H9 (cell line): ENCODE data around the gene LIPE. TPM values are rescaled to one million over a fixed set of nuclear protein-coding genes. Genes with fewer than 3 reads are reported as not detected.

Experiments used
- DNase-seq: peaks from one replicate; pipeline ENCODE4 v3.0.0-alpha.2; 2017
- H2AFZ ChIP-seq: one replicate; pipeline ENCODE4 v1.6.1; 2013; ENCODE audit warnings: mild to moderate bottlenecking, low read length, control low read depth, moderate library complexity
- H2AK5ac ChIP-seq: 2 replicates; pipeline ENCODE4 v1.6.1; 2013; ENCODE audit warnings: low read length, control low read depth, mixed read lengths; ENCODE audit not compliant: insufficient read length
- H2BK120ac ChIP-seq: one replicate; pipeline ENCODE4 v1.6.1; 2013; ENCODE audit warnings: low read depth, mild to moderate bottlenecking, low read length, control low read depth, inconsistent platforms; ENCODE audit not compliant: poor library complexity, severe bottlenecking
- H2BK12ac ChIP-seq: 2 replicates; pipeline ENCODE4 v1.6.1; 2013; ENCODE audit warnings: low read length, control low read depth, mixed read lengths, low read depth; ENCODE audit not compliant: insufficient read length
- H2BK15ac ChIP-seq: 2 replicates; pipeline ENCODE4 v1.6.1; 2013; ENCODE audit warnings: low read depth, low read length, control low read depth
- H2BK20ac ChIP-seq: one replicate; pipeline ENCODE4 v1.6.1; 2013; ENCODE audit warnings: low read depth, mild to moderate bottlenecking, low read length, control low read depth, inconsistent platforms; ENCODE audit not compliant: poor library complexity, severe bottlenecking
- H2BK5ac ChIP-seq: 2 replicates; pipeline ENCODE4 v1.6.1; 2013; ENCODE audit warnings: low read length, control low read depth, mixed read lengths; ENCODE audit not compliant: insufficient read length
- H3K14ac ChIP-seq: 2 replicates; pipeline ENCODE4 v1.6.1; 2013; ENCODE audit warnings: low read length, control low read depth; ENCODE audit not compliant: insufficient read depth
- H3K18ac ChIP-seq: 2 replicates; pipeline ENCODE4 v1.6.1; 2013; ENCODE audit warnings: low read depth, mild to moderate bottlenecking, mixed read lengths, low read length, control low read depth; ENCODE audit not compliant: insufficient read length
- H3K23ac ChIP-seq: 2 replicates; pipeline ENCODE4 v1.6.1; 2013; ENCODE audit warnings: low read length, control low read depth, mixed read lengths, low read depth; ENCODE audit not compliant: insufficient read length
- H3K23me2 ChIP-seq: 2 replicates; pipeline ENCODE4 v1.6.1; 2013; ENCODE audit warnings: low read depth, mild to moderate bottlenecking, mixed read lengths, low read length, control low read depth; ENCODE audit not compliant: insufficient read length, poor library complexity, severe bottlenecking
- H3K27ac ChIP-seq: 2 replicates; pipeline ENCODE4 v1.5.1; 2013; ENCODE audit warnings: low read length, control low read depth, mixed read lengths, low read depth; ENCODE audit not compliant: insufficient read length
- H3K27me3 ChIP-seq: 2 replicates; pipeline ENCODE4 v1.6.1; 2013; ENCODE audit warnings: low read length, control low read depth, inconsistent platforms; ENCODE audit not compliant: insufficient read depth
- H3K4ac ChIP-seq: 2 replicates; pipeline ENCODE4 v1.6.1; 2013; ENCODE audit warnings: low read depth, mild to moderate bottlenecking, control low read depth, inconsistent platforms, low read length, moderate library complexity
- H3K4me1 ChIP-seq: 2 replicates; pipeline ENCODE4 v1.6.1; 2013; ENCODE audit warnings: low read length, control low read depth, inconsistent platforms; ENCODE audit not compliant: insufficient read depth
- H3K4me2 ChIP-seq: 2 replicates; pipeline ENCODE4 v1.6.1; 2013; ENCODE audit warnings: low read length, control low read depth, mixed read lengths; ENCODE audit not compliant: insufficient read length, insufficient read depth
- H3K56ac ChIP-seq: 2 replicates; pipeline ENCODE4 v1.6.1; 2013; ENCODE audit warnings: low read depth, mild to moderate bottlenecking, mixed read lengths, low read length, control low read depth; ENCODE audit not compliant: insufficient read length
- H3K79me1 ChIP-seq: 2 replicates; pipeline ENCODE4 v1.6.1; 2013; ENCODE audit warnings: low read depth, mild to moderate bottlenecking, moderate library complexity, low read length, control low read depth, inconsistent platforms; ENCODE audit not compliant: insufficient read depth, poor library complexity, severe bottlenecking
- H3K79me2 ChIP-seq: 2 replicates; pipeline ENCODE4 v1.6.1; 2013; ENCODE audit warnings: low read length, control low read depth, inconsistent platforms; ENCODE audit not compliant: insufficient read depth
- H3K9ac ChIP-seq: 2 replicates; pipeline ENCODE4 v1.6.1; 2013; ENCODE audit warnings: low read length, control low read depth, mixed read lengths; ENCODE audit not compliant: insufficient read length; ENCODE audit errors: extremely low read depth
- H3K9me3 ChIP-seq: one replicate; pipeline ENCODE4 v1.6.1; 2013; ENCODE audit warnings: low read depth, low read length, inconsistent platforms; ENCODE audit not compliant: control insufficient read depth
- H3T11ph ChIP-seq: one replicate; pipeline ENCODE4 v1.6.1; 2013; ENCODE audit warnings: mild to moderate bottlenecking, low read length, control low read depth, inconsistent platforms
- H4K20me1 ChIP-seq: one replicate; pipeline ENCODE4 v1.6.1; 2013; ENCODE audit not compliant: control insufficient read depth, insufficient read length, insufficient read depth
- H4K5ac ChIP-seq: 2 replicates; pipeline ENCODE4 v1.6.1; 2013; ENCODE audit warnings: low read depth, mild to moderate bottlenecking, mixed read lengths, low read length, control low read depth; ENCODE audit not compliant: insufficient read length
- H4K8ac ChIP-seq: replicated peaks from 2 replicates; pipeline ENCODE4 v1.6.1; 2013; ENCODE audit warnings: low read length, control low read depth, mixed read lengths, low read depth; ENCODE audit not compliant: insufficient read length
- H4K91ac ChIP-seq: 2 replicates; pipeline ENCODE4 v1.6.1; 2013; ENCODE audit warnings: low read depth, mild to moderate bottlenecking, moderate library complexity, mixed read lengths, low read length, control low read depth; ENCODE audit not compliant: insufficient read length
- H3K27ac Mint-ChIP-seq, 3 experiments: 2 replicates in 2 of 3; 3 replicates in 1 of 3; pipeline ENCODE4 v1.8.0; 2020 to 2021; ENCODE audit warnings: mixed read lengths in 3 of 3, mild to moderate bottlenecking in 1 of 3, moderate library complexity in 1 of 3
- H3K27me3 Mint-ChIP-seq: 2 replicates; pipeline ENCODE4 v1.8.0; 2021; ENCODE audit warnings: low read depth, mild to moderate bottlenecking, moderate library complexity, mixed read lengths
- H3K36me3 Mint-ChIP-seq, 3 experiments: 2 replicates in 2 of 3; 3 replicates in 1 of 3; pipeline ENCODE4 v1.8.0; 2020 to 2021; ENCODE audit warnings: low read depth in 3 of 3, mixed read lengths in 3 of 3; ENCODE audit not compliant: insufficient read depth in 1 of 3
- H3K4me1 Mint-ChIP-seq, 2 experiments: 2 replicates each; pipeline ENCODE4 v1.8.0; 2020; ENCODE audit warnings: mixed read lengths in 2 of 2
- H3K4me3 Mint-ChIP-seq, 2 experiments: 2 replicates in 1 of 2; 3 replicates in 1 of 2; pipeline ENCODE4 v1.8.0; 2020 to 2021; ENCODE audit warnings: mild to moderate bottlenecking in 2 of 2, mixed read lengths in 2 of 2, moderate library complexity in 1 of 2
- H3K9me3 Mint-ChIP-seq, 2 experiments: 2 replicates in 1 of 2; 3 replicates in 1 of 2; pipeline ENCODE4 v1.8.0; 2020; ENCODE audit warnings: mild to moderate bottlenecking in 2 of 2, mixed read lengths in 2 of 2, moderate library complexity in 1 of 2
- WGBS: extraction: QIAGEN DNeasy Blood & Tissue Kit; methylation state at CpG from one replicate; pipeline ENCODE4 v1.1.7; 2013; ENCODE audit warnings: missing lambda C conversion rate, low lambda C conversion rate, mixed read lengths; ENCODE audit not compliant: insufficient read length; ENCODE audit errors: extremely low coverage; 5-methylcytosine and 5-hydroxymethylcytosine counted together
- total RNA-seq: library from RNA; stranded (reverse); gene quantifications from 2 replicates; pipeline ENCODE4 v1.2.1, GENCODE V29; 2021
- TF ChIP-seq, protein P1 (sequence below): fragments of 200-600 bp; sonication (generic); conservative IDR thresholded peaks from 3 replicates; pipeline ENCODE4 v1.8.0; 2021; ENCODE audit warnings: antibody characterized with exemption, mild to moderate bottlenecking

The LIPE gene
- total RNA-seq, 1 experiment from 2014 or later: 6.3 TPM

DNA sequence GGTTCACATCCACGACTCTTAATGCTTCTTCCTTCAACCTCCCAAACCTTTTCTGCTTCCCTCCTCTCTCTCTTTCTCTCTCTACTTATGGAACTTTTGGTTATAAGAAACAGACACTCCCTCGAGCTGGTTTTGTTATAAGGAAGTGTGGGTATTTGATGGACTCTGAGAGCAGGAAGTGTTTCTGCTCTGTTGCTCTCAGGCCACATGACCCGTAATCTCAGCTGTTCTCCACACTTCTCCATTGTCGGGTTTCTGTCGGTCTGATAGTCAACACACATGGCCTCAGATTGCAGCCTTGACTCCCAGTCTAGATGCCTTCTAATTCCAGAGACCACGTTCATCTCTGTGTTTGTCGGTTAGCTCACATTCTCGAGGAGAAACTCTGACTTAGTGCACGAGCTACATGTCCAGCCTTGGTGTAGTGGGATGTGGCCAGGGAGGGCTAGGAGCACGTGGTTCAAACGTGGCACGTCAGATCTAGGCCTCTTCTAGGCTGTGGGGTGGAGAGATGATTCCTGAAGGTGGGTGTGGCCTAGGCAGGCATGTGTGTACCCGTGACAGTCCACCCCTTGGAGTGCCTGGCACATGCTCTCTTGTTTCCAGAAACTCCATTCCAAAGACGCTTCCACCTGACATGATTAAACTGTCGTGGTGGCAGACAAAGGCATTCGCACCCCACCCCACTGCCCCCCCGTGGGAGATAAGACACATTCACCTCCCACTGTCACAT, 63.4 kb downstream of the LIPE start:
- H2BK15ac ChIP-seq: no peak overlapping the region
- H3K56ac ChIP-seq: no peak overlapping the region
- H3K4ac ChIP-seq: no peak overlapping the region
- H3K23me2 ChIP-seq: no peaks in the 10 kb centered on the region
- DNase-seq: no peak
- Mint-ChIP-seq H3K9me3 (peaks cover 8 to 9% of the 10 kb centered on the region in 2 experiments), H3K4me1 (peaks cover 17 to 44% of the 10 kb centered on the region in 2 experiments), H3K36me3 (peaks cover 37 to 44% (median 42%) of the 10 kb centered on the region in 3 experiments), H3K27ac (no peak overlapping the region; a peak in 1 of 7 replicates), H3K4me3 (no peak overlapping the region), H3K27me3 (peaks cover 1% of the 10 kb centered on the region; the same call in 1 of the 2 replicates)
- no peak overlapping the region for H2BK12ac ChIP-seq
- WGBS: no CpG with 5 or more reads among the region's 17 CpGs
- H2BK5ac ChIP-seq: no peak overlapping the region
- no peak overlapping the region for H2AFZ ChIP-seq
- no peak overlapping the region for H3K9ac ChIP-seq
- H3K27me3 ChIP-seq: no peaks in the 10 kb centered on the region
- H3K79me2 ChIP-seq: no peaks in the 10 kb centered on the region
- H3K27ac ChIP-seq: no peak overlapping the region
- H3K18ac ChIP-seq: no peak overlapping the region
- no peak overlapping the region for H3T11ph ChIP-seq
- TF ChIP-seq, protein P1, sequence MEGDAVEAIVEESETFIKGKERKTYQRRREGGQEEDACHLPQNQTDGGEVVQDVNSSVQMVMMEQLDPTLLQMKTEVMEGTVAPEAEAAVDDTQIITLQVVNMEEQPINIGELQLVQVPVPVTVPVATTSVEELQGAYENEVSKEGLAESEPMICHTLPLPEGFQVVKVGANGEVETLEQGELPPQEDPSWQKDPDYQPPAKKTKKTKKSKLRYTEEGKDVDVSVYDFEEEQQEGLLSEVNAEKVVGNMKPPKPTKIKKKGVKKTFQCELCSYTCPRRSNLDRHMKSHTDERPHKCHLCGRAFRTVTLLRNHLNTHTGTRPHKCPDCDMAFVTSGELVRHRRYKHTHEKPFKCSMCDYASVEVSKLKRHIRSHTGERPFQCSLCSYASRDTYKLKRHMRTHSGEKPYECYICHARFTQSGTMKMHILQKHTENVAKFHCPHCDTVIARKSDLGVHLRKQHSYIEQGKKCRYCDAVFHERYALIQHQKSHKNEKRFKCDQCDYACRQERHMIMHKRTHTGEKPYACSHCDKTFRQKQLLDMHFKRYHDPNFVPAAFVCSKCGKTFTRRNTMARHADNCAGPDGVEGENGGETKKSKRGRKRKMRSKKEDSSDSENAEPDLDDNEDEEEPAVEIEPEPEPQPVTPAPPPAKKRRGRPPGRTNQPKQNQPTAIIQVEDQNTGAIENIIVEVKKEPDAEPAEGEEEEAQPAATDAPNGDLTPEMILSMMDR: no peak
- no peak overlapping the region for H3K4me2 ChIP-seq
- H2BK120ac ChIP-seq: no peak overlapping the region
- no peak overlapping the region for H4K8ac ChIP-seq
- no peaks in the 10 kb centered on the region for H3K4me1 ChIP-seq
- H4K91ac ChIP-seq: no peak overlapping the region
- no peaks in the 10 kb centered on the region for H3K79me1 ChIP-seq
- H2BK20ac ChIP-seq: no peak overlapping the region
- H3K9me3 ChIP-seq: peaks cover 6% of the 10 kb centered on the region
- H3K23ac ChIP-seq: no peak overlapping the region
- H4K20me1 ChIP-seq: no peaks in the 10 kb centered on the region
- H2AK5ac ChIP-seq: no peak overlapping the region
- no peak overlapping the region for H4K5ac ChIP-seq
- H3K14ac ChIP-seq: no peak overlapping the region
